Hepatic stellate cell (primary cell): ENCODE results near the gene CCNK.
A peak's percentile ranks its signal among the peaks of the same experiment; 100 is the strongest.

ENCODE experiments used
- DNase-seq: peaks from one replicate; pipeline ENCODE4 v3.0.0; 2011; ENCODE audit warnings: low spot score

The CCNK gene

GRCh38 chr14:99508896-99509629 lies 27.9 kb downstream of the CCNK start:
- DNase-seq = no peak

GRCh38 chr14:99509871-99510555 lies 28.8 kb downstream of the CCNK start:
- no peak for DNase-seq

- no peak for DNase-seq
Observed at GRCh38 chr14:99510556-99511139, 29.4 kb downstream of the CCNK start.

- peak; percentile 51 for DNase-seq
Observed at GRCh38 chr14:99511421-99512109, 30.4 kb downstream of the CCNK start.

- no peak for DNase-seq
Observed at GRCh38 chr14:99512110-99512449, 30.9 kb downstream of the CCNK start.

GRCh38 chr14:99512571-99513182 lies 31.5 kb downstream of the CCNK start:
- DNase-seq = no peak

- DNase-seq = no peak
Observed at GRCh38 chr14:99513183-99513694, 32.0 kb downstream of the CCNK start.

GRCh38 chr14:99513946-99514551 lies 32.8 kb downstream of the CCNK start:
- no peak for DNase-seq

GRCh38 chr14:99514552-99515300 lies 33.5 kb downstream of the CCNK start:
- no peak for DNase-seq

GRCh38 chr14:99515301-99516155 lies 34.3 kb downstream of the CCNK start:
- DNase-seq = no peak

- DNase-seq = no peak
Observed at GRCh38 chr14:99516156-99516870, 35.1 kb downstream of the CCNK start.

- no peak for DNase-seq
Observed at GRCh38 chr14:99516871-99517642, 35.8 kb downstream of the CCNK start.

GRCh38 chr14:99517643-99518381 lies 36.6 kb downstream of the CCNK start:
- DNase-seq = no peak

GRCh38 chr14:99518441-99519346 lies 37.5 kb downstream of the CCNK start:
- DNase-seq = peak; percentile 83

GRCh38 chr14:99519347-99519881 lies 38.2 kb downstream of the CCNK start:
- no peak for DNase-seq

GRCh38 chr14:99519931-99520421 lies 38.8 kb downstream of the CCNK start:
- DNase-seq = no peak
